ENCODE measurements around the gene MATR3.

Gene MATR3

DNA sequence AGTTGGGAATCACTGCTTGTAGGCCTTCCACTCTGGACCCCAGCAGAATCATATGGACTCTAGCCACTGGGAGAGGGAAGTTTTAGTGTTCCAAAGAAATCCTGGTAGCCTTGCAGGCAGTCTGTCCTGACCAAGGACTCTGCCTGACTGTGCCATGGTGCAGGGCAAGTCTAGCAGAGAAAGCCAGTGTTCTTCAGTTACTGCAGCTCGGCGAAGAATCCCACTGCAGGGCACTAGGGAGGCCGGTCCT, 20.3 kb upstream of the MATR3 start:
- no peak for DNase-seq

DNA sequence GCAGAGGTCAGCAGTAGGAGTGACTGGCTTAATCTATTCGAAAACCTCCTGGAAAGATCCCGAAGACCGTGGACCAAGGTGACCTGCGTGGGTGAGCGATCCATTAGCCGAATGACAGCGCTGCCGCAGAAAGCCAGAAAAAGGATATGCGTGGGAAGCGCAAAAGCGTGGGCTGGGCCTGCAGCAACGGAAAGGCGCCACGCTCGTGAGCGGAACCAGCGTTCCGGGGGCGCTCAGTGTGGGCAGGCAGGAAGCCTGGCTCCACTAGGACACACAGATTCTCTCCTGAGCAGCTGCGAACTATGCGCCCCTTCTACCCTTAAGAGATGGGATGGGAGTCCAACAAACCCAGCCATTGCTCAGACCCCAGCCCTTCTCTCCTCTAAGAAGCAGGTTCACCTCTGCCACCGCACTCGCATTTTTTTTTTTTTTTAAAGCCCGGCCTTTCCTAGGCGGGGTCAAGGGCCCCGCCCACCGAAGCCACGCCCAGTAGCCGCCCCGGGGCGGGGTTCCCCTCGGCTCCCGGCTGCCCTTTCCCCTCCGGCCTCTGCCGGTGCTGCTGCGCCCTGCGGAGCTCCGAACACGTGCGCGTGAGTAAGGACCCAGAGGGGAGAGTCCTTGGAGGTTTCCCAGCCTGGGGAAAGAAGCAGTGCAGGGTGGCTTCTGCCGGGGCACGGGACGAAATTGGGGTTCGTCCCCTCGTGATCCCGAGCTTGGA, 19.8 kb upstream of the MATR3 start:
- DNase-seq = peak; percentile 84

- no peak for DNase-seq
These were observed 18.0 kb upstream of the MATR3 start for GRCh38 chr5:139275536-139275935.

- no peak for DNase-seq
These were observed 17.6 kb upstream of the MATR3 start for GRCh38 chr5:139275956-139276355.

DNA sequence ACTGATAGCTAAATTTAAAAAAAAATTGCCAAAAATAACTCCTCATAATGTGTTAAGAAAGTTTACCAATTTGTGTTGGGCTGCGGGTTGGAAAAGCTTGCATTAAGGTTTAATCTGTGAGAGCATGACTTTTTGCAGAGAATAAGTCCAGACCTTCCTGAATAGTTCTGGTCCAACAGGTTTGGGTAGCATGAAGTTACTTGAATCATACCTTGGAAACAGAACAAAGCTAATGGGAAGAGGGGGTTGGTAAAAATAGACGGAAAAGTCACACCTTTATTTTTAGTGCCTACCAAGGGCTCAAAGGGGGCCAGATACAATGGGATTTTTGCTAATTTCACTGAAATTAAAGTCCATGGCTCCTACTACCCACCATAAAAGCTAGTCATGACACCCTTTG, 17.1 kb upstream of the MATR3 start:
- no peak for DNase-seq

GRCh38 chr5:139277171-139277570, 16.4 kb upstream of the MATR3 start:
- no peak for DNase-seq

GRCh38 chr5:139278540-139279274, 14.8 kb upstream of the MATR3 start:
- no peak for DNase-seq

DNA sequence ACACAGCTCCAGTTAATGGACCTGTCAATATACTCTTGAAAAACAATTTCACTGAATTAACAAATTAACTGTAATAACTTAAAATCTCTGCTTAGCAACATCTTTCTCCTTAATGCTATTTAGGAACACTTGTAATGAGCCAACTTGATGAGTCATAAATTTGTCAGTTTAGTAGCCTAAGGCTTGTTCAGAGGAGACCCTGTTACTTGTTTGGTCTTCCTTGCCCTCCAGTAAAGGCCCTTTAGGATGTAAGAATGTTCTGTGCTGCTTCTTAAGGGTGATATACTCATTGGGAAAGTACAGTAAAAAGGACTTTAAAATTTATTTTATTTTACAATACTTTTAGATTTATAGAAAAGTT, 11.4 kb upstream of the MATR3 start:
- DNase-seq = no peak

DNA sequence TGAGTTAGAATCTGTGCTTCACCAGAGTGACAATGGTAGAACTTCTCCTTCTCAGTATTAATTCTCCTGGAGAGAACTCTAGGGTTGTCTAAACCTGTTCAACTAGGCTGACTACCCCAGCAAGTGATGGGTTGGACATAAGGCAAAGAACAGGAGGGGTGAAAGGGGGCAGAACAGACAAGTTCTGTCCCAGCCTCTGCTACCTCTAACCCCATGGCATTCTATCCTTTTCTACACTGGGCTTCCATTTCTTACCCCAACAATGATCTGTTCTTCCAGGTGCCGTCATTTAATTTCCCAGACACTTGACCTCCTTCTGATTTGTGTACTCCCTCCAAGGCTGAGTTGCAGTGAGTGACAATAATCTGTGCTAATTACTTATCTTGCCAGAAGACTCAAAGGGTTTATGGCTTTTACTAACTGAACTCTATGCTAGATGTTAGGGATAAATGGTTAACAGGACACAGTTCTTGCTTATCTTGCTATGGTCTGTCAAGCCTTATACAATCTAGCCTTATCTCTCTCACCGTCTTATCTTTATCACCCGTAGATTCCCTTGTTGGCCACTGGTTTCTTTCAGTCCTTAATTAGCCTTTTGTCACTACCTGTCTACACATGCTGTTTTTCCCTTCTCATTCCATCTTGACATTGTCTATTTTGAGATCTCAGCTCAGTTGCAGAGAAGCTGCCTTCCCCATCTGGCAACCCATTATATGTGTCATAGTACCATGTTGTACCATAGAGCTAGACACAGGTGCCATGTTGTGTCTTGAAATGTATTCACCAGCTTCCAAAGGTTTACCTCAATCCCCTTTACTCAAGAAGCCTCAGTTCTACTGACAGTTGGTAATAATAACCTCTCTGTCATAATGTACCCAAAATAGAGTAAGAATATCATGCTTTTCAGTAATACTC, 10.0 kb upstream of the MATR3 start:
- DNase-seq = no peak

- no peak for DNase-seq
These were observed 9.2 kb upstream of the MATR3 start for GRCh38 chr5:139284295-139284694.

- no peak for DNase-seq
These were observed 7.7 kb upstream of the MATR3 start for GRCh38 chr5:139285651-139286392.

DNA sequence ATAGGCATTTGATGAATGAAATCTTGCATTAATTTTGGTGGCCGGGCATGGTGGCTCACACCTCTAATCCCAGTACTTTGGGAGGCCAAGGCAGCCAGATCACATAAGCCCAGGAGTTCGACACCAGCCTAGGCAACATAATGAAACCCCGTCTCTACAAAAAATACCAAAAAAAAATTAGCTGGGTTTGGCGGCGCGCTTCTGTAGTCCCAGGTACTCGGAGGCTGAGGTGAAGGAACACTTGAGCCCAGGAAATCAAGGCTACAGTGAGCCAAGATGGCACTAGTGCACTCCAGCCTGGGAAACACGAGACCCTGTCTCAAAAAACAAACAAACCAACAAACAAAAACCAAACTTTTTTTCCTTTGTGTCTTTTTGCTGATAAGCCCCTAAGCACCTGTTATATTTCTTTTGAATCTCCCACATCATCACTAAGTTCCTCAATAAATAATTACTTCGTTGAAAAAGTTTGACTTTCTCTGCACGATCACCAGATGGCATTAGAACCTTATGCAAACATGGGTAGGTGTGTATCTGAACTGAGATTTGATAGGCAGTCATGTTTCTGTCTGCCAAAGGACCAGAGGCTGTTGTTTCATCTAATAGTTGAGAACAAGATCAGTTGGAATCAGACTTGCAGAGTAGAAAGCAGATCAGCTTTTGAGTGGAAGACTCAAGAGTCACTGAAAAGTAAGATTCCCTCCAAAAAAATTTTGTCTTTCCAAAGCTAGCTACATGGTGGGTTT, 5.5 kb upstream of the MATR3 start:
- DNase-seq = no peak

GRCh38 chr5:139291051-139291450, 2.5 kb upstream of the MATR3 start:
- no peak for DNase-seq

- DNase-seq = no peak
These were observed 386 bp upstream of the MATR3 start for GRCh38 chr5:139293202-139293506.

DNA sequence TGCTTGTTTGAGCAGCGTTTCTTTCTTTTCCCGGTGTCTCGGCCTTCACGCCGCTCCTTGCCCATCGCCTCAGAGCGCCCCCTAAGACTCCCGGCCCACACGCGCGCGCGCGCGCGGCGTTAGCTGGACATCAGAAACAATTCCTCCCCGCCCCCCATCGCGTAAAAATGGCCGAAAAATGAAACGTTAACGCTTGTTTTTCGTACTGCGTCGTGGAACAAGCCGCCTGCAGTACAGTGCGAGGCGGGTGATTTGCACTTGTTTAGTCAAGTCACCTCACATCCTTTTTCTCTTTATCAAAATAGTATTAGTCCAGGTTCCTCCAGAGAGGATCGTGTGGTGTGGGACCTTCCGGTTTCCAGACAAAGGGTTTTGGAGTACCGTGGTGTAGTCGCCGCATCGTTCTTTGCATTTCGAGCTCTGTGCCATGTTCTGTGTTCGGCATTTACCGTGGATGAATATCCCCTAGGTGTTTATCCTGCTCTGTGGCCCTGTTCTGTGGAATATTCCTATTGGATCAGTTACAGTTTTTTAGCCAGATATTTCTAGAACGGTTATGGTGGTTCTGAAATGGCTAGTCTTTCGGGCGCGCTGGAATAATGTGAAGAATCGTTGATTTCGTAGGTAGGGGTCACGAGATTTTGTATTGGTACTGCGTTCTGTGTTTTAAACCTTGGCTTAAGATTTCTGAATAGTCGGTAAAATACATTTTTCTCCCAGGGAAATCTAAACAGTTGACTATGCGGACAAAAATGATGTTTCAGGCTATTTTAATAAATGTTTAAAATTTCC, 1.0 kb downstream of the MATR3 start:
- peak; percentile 80 for DNase-seq

DNA sequence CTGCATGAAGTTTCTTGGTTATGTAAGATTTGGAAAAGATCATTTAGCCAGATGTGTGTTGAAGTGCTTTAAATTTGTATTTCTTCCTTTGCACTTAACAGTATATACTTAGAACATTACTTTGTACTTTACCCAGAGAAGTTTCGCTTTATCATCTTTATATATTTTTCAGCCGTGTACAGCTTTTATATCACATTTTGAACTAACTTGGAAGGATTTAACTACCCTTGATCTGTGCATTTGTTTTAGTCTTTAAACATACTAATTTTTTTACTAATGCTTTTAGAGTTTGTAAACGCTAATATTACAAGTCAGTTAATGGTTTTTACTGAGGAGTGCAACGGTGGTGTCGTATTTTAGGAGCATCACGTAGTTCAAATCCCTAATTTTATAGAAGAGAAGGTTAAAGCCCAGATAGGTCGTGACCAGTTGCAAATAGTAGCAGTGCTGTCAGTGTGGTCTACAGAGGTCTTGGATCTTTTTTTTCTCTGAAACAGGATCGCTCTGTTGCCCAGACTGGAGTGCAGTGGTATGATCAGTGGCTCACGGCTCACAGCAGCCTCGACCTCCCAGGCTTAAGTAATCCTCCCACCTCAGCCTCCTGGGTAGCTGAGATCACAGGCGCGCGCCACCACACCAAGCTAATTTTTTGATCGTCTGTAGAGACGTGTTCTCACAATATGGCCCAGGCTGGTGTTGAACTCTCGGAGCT, 2.0 kb downstream of the MATR3 start:
- DNase-seq = no peak

DNA sequence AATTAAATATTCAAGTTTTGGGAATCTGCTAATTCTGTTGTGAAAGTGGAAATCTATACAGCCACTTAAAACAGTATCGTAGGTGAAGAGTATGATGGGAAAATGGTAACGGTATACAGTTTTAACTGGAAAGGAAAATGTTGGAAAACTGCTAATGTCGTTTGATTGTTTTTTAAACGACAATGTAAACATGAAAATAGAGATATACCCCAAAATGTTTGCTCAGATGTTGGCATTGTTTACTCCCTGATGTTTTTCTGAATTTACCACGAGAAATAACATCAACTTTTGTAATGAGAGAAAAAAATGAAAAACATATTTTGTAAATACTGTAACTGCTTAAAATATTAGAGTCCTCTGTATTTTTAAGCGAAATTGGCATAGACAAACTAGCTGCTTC, 2.7 kb downstream of the MATR3 start:
- DNase-seq = no peak

GRCh38 chr5:139296862-139297326, 3.4 kb downstream of the MATR3 start:
- DNase-seq = no peak

DNA sequence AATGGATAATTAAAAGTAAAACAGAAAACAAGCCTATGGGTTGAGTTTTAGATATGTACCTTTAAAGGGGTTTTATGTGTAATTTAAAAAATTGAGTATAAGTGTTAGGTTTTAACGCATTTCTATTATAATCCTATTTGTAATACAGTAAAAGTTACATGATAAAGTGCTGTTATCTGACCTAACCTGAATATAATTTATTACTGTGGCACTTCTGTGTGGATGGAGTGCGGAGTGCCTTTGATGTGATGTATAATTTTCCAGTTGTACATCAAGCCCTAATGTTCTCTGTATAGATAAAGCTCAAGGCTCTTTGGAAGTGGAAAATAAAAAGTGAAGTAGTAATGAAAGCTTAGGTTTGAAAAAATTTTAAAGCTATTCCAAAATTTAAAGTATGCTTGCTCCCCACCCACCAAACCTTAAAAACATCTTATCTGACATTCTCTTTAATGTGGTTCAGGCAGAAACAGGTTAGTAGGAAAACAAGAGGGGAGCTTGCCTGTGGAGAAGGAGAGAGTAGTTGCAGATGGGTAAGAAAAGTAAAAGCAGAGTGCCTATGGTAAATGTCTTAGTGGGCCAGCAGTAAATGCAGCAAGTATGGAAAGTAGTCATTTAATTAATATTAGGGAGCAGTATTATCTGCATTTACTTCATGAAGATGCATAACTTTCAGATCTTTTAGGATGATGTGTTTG, 4.0 kb downstream of the MATR3 start:
- DNase-seq = no peak

DNA sequence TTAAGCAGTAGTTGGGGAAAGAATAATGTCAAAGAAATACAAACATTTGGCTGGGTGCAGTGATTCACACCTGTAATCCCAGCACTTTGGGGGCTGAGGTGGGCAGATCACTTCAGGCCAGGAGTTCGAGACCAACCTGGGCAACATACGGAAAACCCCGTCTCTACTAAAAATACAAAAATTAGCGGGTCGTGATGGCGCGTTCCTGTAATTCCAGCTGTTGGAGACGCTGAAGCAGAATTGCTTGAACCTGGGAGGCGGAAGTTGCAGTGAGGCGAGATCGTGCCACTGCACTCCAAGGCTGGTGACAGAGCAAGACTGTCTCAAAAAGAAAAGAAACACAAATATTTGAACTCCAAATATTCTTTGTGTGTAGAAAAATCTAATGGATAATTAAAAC, 4.7 kb downstream of the MATR3 start:
- no peak for DNase-seq

All from NCI-H146 (cell line).